VCaP (cell line): ENCODE data around the gene TMEM86B.

Experiments
- H3K27ac ChIP-seq: fragments of 450-650 bp; 2 replicates; pipeline ENCODE4 v1.5.1; 2017
- TF ChIP-seq, protein P1 (sequence below): fragments of 450-650 bp; conservative IDR thresholded peaks from 2 replicates; pipeline ENCODE4 v1.5.1; 2017; ENCODE audit warnings: mild to moderate bottlenecking, moderate library complexity

Gene TMEM86B

DNA sequence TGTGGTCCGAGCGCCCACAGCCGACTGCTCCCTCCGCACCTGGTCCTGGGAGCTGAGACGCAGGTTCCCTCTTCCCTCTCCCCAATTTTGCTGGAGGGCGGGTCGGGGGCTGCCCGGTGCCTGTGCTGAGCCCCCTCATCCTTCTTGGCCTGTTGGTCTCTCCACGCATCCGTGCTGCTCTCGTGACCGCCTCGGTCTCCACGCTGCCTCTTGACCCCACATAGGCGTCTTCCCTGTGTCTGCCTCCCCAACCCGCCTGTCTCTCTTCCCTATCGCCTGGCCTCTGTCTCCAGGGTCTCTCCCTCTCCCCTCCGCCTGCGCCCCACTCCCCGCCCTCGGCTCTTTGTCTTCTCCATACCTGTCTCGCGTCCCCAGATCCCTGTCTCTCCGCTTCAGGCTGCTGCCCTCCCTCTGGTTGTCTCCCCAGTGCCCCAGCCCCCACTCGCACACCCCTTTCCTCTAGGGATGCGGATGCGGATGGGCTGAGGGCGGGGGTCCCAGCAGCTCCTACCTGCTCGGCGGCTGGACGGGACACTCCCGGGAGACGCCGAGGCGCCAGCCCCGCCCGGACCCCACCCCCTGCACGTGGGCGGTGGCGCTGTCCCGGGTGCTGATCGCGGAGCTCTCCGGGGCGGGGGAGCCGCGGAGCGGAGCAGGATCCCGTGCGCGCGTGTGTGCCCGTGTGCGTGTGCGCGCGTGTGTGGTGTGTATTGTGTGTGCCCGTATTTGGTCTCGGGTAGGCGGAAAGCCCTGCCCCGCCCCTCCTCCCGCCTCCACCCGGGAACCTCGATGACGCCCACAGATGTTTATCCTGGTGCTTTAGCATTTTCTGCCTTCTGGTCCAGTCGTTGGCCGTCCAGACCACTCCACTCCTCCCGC is 48.7 kb downstream of the TMEM86B start, which contains the start of gene SYT5:
Gene SYT5 (minus strand): TSS at position 684 of the 879 bp plus-strand sequence. CDS start 1,248 bp downstream, outside the sequence.
- peak within 1 kb of the TSS; percentile 33; the same call in 1 of the 2 replicates for H3K27ac ChIP-seq
- TF ChIP-seq, protein P1, sequence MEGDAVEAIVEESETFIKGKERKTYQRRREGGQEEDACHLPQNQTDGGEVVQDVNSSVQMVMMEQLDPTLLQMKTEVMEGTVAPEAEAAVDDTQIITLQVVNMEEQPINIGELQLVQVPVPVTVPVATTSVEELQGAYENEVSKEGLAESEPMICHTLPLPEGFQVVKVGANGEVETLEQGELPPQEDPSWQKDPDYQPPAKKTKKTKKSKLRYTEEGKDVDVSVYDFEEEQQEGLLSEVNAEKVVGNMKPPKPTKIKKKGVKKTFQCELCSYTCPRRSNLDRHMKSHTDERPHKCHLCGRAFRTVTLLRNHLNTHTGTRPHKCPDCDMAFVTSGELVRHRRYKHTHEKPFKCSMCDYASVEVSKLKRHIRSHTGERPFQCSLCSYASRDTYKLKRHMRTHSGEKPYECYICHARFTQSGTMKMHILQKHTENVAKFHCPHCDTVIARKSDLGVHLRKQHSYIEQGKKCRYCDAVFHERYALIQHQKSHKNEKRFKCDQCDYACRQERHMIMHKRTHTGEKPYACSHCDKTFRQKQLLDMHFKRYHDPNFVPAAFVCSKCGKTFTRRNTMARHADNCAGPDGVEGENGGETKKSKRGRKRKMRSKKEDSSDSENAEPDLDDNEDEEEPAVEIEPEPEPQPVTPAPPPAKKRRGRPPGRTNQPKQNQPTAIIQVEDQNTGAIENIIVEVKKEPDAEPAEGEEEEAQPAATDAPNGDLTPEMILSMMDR, result no peak

DNA sequence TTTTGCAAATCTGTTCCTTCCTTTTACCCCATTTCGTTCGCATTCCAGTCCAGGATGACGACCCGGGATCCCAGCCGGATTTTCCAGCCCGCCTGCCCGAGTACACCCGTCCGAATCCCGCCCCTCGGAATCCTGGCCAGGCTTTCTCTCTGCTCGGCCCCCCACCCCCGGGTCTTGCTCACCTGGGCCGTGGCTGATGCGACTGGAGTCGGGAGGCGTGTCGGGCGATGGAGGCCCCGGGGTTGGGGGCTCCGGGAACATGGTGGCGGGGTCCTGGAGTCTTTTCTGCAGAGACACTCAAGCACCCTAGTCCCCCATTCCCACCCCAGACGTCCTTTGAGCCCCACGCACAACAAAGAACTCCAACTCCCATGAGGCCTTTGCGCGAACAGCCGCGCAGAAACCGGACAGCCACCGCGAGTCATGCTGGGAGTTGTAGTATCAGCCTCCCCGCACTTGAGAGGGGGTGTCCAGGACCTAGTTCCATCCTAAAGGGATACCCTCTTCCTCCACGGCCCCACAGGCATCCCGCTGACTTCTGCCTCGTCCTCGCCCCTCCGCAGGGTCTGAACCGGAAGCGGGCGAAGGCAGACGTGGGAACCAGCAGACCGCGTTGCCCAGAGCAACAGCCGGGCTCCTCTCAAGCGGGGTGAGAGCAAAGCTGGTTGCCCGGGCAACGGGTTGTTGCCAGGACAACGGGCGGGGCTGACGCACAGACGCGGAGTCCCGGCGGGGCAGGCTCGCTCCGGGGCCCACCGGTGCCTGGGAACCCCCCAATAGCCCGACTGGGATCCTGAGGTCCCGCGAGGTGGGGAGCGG is 49.6 kb downstream of the TMEM86B start:
- TF ChIP-seq, protein P1, result no peak
- H3K27ac ChIP-seq, result peak overlapping the region; percentile 33; the same call in 1 of the 2 replicates
